SK-N-SH (cell line): ENCODE data around the gene PARS2. TPM values are rescaled to one million over a fixed set of nuclear protein-coding genes. Genes with fewer than 3 reads are reported as not detected.
A peak's percentile ranks its signal among the peaks of the same experiment; 100 is the strongest.

ENCODE experiments used
- CTCF ChIA-PET: fragments of 300-600, 350-600 bp; formaldehyde crosslinking; extraction: SDS; loops from one replicate; lab custom pipeline; 2021; lab: Yijun Ruan, JAX
- POLR2A ChIA-PET: fragments of 350-600 bp; sonication (Branson Sonifier 250); formaldehyde crosslinking; extraction: SDS; loops from one replicate; lab custom pipeline; 2020; ENCODE audit warnings: antibody characterized with exemption, inconsistent platforms; lab: Yijun Ruan, JAX
- DNase-seq: peaks from one replicate; pipeline ENCODE4 v3.0.0; 2012
- H2AFZ ChIP-seq: fragments of 200-600 bp; sonication (generic); 2 replicates; pipeline ENCODE4 v1.8.1; 2016; ENCODE audit warnings: antibody characterized with exemption, mild to moderate bottlenecking, low read depth
- H3F3A ChIP-seq: fragments of 200-600 bp; sonication (generic); replicated peaks from 2 replicates; pipeline ENCODE3; 2016; ENCODE audit warnings: antibody characterized with exemption, mild to moderate bottlenecking; ENCODE audit not compliant: insufficient read depth
- H3K27ac ChIP-seq, 2 experiments: fragments of 200-500 bp in 1 of 2; fragments of 200-600 bp in 1 of 2; sonication (Bioruptor generic) in 1 of 2; sonication (generic), shearing (Covaris generic) in 1 of 2; 2 replicates each; pipeline versions ENCODE4 v1.5.1 to v1.6.1; 2014 to 2016; ENCODE audit warnings: low read depth in 2 of 2, inconsistent platforms in 1 of 2, low read length in 1 of 2, mild to moderate bottlenecking in 1 of 2, mixed read lengths in 1 of 2
- H3K27me3 ChIP-seq: fragments of 200-600 bp; sonication (generic), shearing (Covaris generic); 2 replicates; pipeline ENCODE4 v1.6.1; 2016; ENCODE audit warnings: mixed run types; ENCODE audit not compliant: insufficient read depth
- H3K36me3 ChIP-seq, 2 experiments: fragments of 200-500 bp in 1 of 2; fragments of 200-600 bp in 1 of 2; sonication (Bioruptor generic) in 1 of 2; sonication (generic) in 1 of 2; replicated peaks in 1 of 2; 2 replicates each; pipeline versions ENCODE3 to v1.5.1; 2014 to 2016; ENCODE audit warnings: low read length in 1 of 2, mild to moderate bottlenecking in 1 of 2; ENCODE audit not compliant: insufficient read depth in 2 of 2, control insufficient read depth in 1 of 2
- H3K4me1 ChIP-seq, 2 experiments: fragments of 200-500 bp in 1 of 2; fragments of 200-600 bp in 1 of 2; sonication (Bioruptor generic) in 1 of 2; sonication (generic), shearing (Covaris generic) in 1 of 2; 2 replicates each; pipeline versions ENCODE4 v1.5.1 to v1.6.1; 2014 to 2016; ENCODE audit warnings: low read depth in 1 of 2, low read length in 1 of 2, mixed run types in 1 of 2; ENCODE audit not compliant: insufficient read depth in 2 of 2, control insufficient read depth in 1 of 2
- H3K4me2 ChIP-seq: fragments of 200-600 bp; sonication (generic), shearing (Covaris generic); 2 replicates; pipeline ENCODE4 v1.6.1; 2017; ENCODE audit warnings: mixed run types
- H3K4me3 ChIP-seq, 2 experiments: fragments of 200-500 bp in 1 of 2; fragments of 200-600 bp in 1 of 2; sonication (Bioruptor generic) in 1 of 2; sonication (generic), shearing (Covaris generic) in 1 of 2; 2 replicates each; pipeline versions ENCODE4 v1.5.1 to v1.8.1; 2014 to 2016; ENCODE audit warnings: low read depth in 2 of 2, inconsistent platforms in 1 of 2, low read length in 1 of 2, mild to moderate bottlenecking in 1 of 2, mixed read lengths in 1 of 2, moderate library complexity in 1 of 2
- H3K79me2 ChIP-seq: fragments of 200-600 bp; sonication (generic); 2 replicates; pipeline ENCODE4 v1.8.1; 2017; ENCODE audit warnings: mild to moderate bottlenecking; ENCODE audit not compliant: insufficient read depth
- H3K9ac ChIP-seq: fragments of 200-600 bp; sonication (generic); 2 replicates; pipeline ENCODE4 v1.6.1; 2017; ENCODE audit warnings: mixed run types
- H3K9me2 ChIP-seq: fragments of 200-600 bp; sonication (generic); 2 replicates; pipeline ENCODE4 v1.6.1; 2017; ENCODE audit warnings: mixed run types
- H3K9me3 ChIP-seq: fragments of 200-600 bp; sonication (generic); 2 replicates; pipeline ENCODE4 v1.6.1; 2017; ENCODE audit warnings: mixed run types, mild to moderate bottlenecking, moderate library complexity
- H4K20me1 ChIP-seq: fragments of 200-600 bp; sonication (generic); 2 replicates; pipeline ENCODE4 v1.6.1; 2017; ENCODE audit warnings: mild to moderate bottlenecking, mixed run types; ENCODE audit not compliant: insufficient read depth
- FOSL2 ChIP-seq: IDR thresholded peaks from 2 replicates; pipeline ENCODE4 v1.4.0; 2012; ENCODE audit warnings: low read depth, mild to moderate bottlenecking, moderate library complexity, borderline replicate concordance
- FOXJ3 ChIP-seq: sonication (generic); formaldehyde crosslinking; IDR thresholded peaks from 2 replicates; pipeline ENCODE4 v1.5.1; 2020; ENCODE audit warnings: mild to moderate bottlenecking, missing genetic modification reagents
- MAX ChIP-seq: IDR thresholded peaks from 2 replicates; pipeline ENCODE4 v1.4.0; 2012; ENCODE audit warnings: low read depth
- MEF2A ChIP-seq: IDR thresholded peaks from 2 replicates; pipeline ENCODE4 v1.4.0; 2012; ENCODE audit warnings: low read depth, borderline replicate concordance
- NFIC ChIP-seq: IDR thresholded peaks from 2 replicates; pipeline ENCODE4 v1.4.0; 2012; ENCODE audit warnings: borderline replicate concordance
- ZBTB33 ChIP-seq: IDR thresholded peaks from 2 replicates; pipeline ENCODE4 v1.4.0; 2012; ENCODE audit warnings: low read depth, borderline replicate concordance
- WGBS: methylation state at CpG from one replicate; pipeline ENCODE4 v1.1.6; 2017; ENCODE audit warnings: low lambda C conversion rate; 5-methylcytosine and 5-hydroxymethylcytosine counted together
- polyA plus RNA-seq, 3 experiments: library from polyadenylated mRNA; depleted of rRNA; stranded (reverse); fragments of >200 nt; gene quantifications; 2 replicates each; pipeline ENCODE4 v1.2.3, GENCODE V29; 2012

The PARS2 gene
- polyA plus RNA-seq, 1 of the 3 experiments (the other 2 are of a cell fraction), result 3.2 TPM

- Histone ChIP-seq H3F3A (no peaks in the 10 kb centered on the region), H3K27ac (no peak overlapping the region), H3K79me2 (peaks cover 40% of the 10 kb centered on the region), H3K4me2 (no peak overlapping the region), H3K4me3 (no peak overlapping the region), H3K4me1 (peaks cover 0 to 1% of the 10 kb centered on the region in 2 experiments; a peak in 2 of 4 replicates), H2AFZ (no peak overlapping the region), H3K9me3 (no peaks in the 10 kb centered on the region), H3K27me3 (no peaks in the 10 kb centered on the region)
- no peak for DNase-seq
- ChIA-PET CTCF (interaction anchor here (1.3 kb wide), 1 partner anchor 90 kb away, joined by 4 read pairs; no protein-coding TSS in a partner anchor), POLR2A (no interaction called here)
- TF ChIP-seq FOXJ3 (CRISPR knock-in tag) (no peak), MAX (no peak), ZBTB33 (no peak), FOSL2 (no peak), NFIC (no peak)
- TF ChIP-seq, all 33 proteins: peak for 0
- Histone ChIP-seq H3K36me3 (peaks cover 77 to 83% of the 10 kb centered on the region in 2 experiments), H4K20me1 (no peaks in the 10 kb centered on the region), H3K9ac (no peak overlapping the region), H3K9me2 (no peaks in the 10 kb centered on the region)
These were observed 42.6 kb downstream of the PARS2 start for GRCh38 chr1:54721719-54722118.

GRCh38 chr1:54716299-54717047 lies 47.9 kb downstream of the PARS2 start:
- TF ChIP-seq FOSL2 (peak; percentile 48; the same call in 1 of the 2 replicates), MEF2A (no peak)
- H3K9ac ChIP-seq, result peak overlapping the region; percentile 82
- peaks cover 31 to 37% of the 10 kb centered on the region in 2 experiments for H3K36me3 ChIP-seq
- DNase-seq, result no peak
- H3K27me3 ChIP-seq, result no peaks in the 10 kb centered on the region
- H2AFZ ChIP-seq, result peak overlapping the region; percentile 96; the same call in 1 of the 2 replicates
- ChIA-PET CTCF (interaction anchor here (1.2 to 1.9 kb wide), 4 partner anchors 15 to 227 kb away, joined by 4 to 6 read pairs (median 4); partner anchors contain the start of gene ACOT11), POLR2A (interaction anchor here (0.7 to 1.0 kb wide), 2 partner anchors 16 to 47 kb away, joined by 3 read pairs; partner anchors contain the start of gene PARS2)
- no peaks in the 10 kb centered on the region for H3F3A ChIP-seq
- H3K4me2 ChIP-seq, result peak overlapping the region; percentile 64
- peaks cover 0 to 8% of the 10 kb centered on the region in 2 experiments; a peak in 2 of 4 replicates for H3K4me1 ChIP-seq
- no peaks in the 10 kb centered on the region for H4K20me1 ChIP-seq
- H3K79me2 ChIP-seq, result peaks cover 41% of the 10 kb centered on the region
- H3K4me3 ChIP-seq, result peak overlapping the region; percentile 71 to 94
- 18% methylated on average over 8 of the region's 8 CpGs for WGBS
- no peaks in the 10 kb centered on the region for H3K9me3 ChIP-seq
- H3K9me2 ChIP-seq, result no peaks in the 10 kb centered on the region
- peak overlapping the region; percentile 67 to 79 for H3K27ac ChIP-seq
